HG03139 (cell line): ENCODE data around the gene EFHD2.
"Not testable (repeated sequence)": the region's sequence is repeated elsewhere in the genome, so short reads cannot be mapped to it uniquely, and the experiment has no call there.

ENCODE experiments used
- ATAC-seq: cut with Tn5 transposase; IDR thresholded peaks from one replicate; pipeline ENCODE4 v1.9.1; 2021; ENCODE audit not compliant: unreplicated experiment

Gene EFHD2

GRCh38 chr1:15471067-15471466 lies 61.4 kb downstream of the EFHD2 start:
- not testable (repeated sequence) for ATAC-seq

- not testable (repeated sequence) for ATAC-seq
Observed at GRCh38 chr1:15471723-15472122, 62.0 kb downstream of the EFHD2 start.

GRCh38 chr1:15472587-15472986 lies 62.9 kb downstream of the EFHD2 start:
- ATAC-seq, result no peak

- ATAC-seq, result no peak
Observed at GRCh38 chr1:15475752-15476314, 66.1 kb downstream of the EFHD2 start, which contains the start of gene CELA2B. TSS of gene CELA2B (plus strand) at chr1:15476104. CDS start at chr1:15476126, 22 bp downstream.

- no peak for ATAC-seq
Observed at GRCh38 chr1:15476927-15477326, 67.2 kb downstream of the EFHD2 start.

- no peak for ATAC-seq
Observed at GRCh38 chr1:15477646-15478212, 68.0 kb downstream of the EFHD2 start.
